Measurements from ENCODE around the gene PGLYRP2.
A peak's percentile ranks its signal among the peaks of the same experiment; 100 is the strongest.

PGLYRP2 gene

GRCh38 chr19:15442142-15442920 is 37.0 kb downstream of the PGLYRP2 start:
- no peak for DNase-seq

DNA sequence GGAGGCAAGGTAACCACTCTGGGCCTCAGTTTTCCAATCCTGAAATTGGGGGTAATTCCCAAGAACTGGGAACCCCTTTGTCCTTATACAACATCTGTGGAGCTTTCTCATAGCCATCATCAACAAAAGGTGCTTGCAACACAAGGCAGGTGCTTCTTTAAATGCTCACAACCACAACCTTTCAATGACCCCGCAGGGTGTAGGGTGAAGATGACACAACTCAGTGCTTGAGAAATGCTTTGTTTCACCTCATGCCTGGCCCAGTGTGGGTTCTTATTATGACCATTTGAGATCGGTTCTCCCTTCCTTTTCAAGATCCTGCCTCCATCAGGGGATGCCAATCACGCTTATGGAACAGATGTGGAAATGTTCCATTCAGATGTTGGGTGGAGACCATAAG is 38.0 kb downstream of the PGLYRP2 start:
- no peak for DNase-seq

GRCh38 chr19:15439821-15440641 is 39.3 kb downstream of the PGLYRP2 start:
- DNase-seq, result no peak

DNA sequence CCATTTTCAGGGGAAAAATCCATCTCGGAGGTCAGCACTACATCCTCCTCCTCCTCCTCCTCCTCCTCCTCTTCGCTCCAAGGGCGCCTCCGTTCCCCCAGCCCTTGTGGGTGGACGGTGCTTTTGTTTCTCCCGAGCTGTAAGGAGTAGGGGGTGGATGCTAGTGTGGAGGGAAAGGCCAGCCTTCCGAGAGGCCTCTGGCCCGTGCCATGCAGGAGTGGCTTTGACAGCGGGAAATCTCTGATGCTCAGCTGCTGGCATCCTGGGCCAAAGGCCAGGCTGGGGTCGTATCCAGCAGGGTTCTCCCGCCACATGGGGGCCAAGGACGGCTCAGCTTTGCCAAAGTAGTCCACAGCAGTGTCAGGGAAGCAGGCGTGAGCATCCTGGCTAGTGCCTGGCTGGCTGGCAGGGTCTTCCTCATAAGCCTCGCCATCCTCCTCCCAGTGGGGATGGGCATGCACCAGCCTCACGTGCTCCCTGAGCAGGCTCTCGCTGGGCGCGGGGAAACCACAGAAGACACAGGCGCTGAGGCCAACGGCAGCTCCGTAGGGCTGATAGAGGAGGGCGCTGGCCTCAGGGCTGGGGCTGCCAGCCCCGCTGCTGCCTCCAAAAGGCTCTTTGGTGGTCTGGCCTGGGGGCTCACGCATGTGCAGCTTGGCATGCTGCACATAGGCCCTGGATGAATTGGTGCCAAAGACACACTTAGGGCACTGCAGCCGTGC is 40.1 kb downstream of the PGLYRP2 start:
- no peak for DNase-seq

- no peak for DNase-seq
Measured at GRCh38 chr19:15438577-15438976, 40.7 kb downstream of the PGLYRP2 start.

- DNase-seq, result no peak
Measured at GRCh38 chr19:15438124-15438496, 41.2 kb downstream of the PGLYRP2 start.

DNA sequence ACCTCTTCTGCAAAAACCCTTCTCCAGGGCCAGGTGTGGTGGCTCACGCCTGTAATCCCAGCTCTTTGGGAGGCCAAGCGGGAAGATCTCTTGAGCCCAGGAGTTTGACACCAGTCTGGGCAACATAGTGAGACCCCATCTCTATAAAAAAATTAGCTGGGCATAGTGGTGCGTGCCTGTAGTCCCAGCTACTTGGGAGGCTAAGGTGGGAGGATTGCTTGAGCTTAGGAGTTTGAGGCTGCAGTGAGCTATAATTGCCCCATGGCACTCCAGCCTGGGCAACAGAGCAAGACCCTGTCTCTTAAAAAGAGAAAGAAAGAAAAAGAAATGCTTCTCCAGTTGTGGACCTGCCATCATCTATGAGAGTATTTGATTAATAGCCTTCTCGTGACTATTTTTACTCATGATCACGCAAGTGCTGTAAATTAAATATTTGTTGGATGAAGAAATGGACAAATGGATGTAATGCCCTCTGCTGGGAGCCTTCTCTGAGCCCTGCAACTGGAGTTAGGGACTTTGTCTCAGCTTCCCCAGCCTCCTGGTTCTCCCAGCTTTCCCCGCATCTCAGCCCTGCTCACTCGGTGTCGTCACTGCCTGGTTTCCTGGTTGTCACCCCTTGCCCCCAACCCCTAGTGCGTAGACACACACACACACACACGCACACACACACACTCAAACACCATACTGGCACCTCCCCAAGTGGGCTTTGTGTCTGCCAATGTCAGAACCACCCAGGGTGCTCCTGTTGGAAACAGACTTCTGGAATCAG is 41.8 kb downstream of the PGLYRP2 start:
- DNase-seq, result no peak

DNA sequence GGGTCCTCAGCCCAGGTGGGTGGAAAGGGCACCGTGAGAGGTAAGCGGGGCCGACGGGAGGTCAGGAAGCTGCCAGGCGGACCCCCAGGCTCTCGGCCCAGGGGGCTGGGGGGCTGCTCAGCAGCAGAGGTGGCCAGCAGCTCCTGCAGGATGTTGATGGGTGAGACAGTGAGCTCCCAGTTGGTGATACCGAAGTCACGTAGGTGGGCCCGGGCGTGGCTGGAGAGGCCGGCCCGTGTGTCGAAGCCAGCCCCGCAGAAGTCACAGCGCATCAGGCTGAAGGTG is 42.5 kb downstream of the PGLYRP2 start:
- DNase-seq, result no peak

DNA sequence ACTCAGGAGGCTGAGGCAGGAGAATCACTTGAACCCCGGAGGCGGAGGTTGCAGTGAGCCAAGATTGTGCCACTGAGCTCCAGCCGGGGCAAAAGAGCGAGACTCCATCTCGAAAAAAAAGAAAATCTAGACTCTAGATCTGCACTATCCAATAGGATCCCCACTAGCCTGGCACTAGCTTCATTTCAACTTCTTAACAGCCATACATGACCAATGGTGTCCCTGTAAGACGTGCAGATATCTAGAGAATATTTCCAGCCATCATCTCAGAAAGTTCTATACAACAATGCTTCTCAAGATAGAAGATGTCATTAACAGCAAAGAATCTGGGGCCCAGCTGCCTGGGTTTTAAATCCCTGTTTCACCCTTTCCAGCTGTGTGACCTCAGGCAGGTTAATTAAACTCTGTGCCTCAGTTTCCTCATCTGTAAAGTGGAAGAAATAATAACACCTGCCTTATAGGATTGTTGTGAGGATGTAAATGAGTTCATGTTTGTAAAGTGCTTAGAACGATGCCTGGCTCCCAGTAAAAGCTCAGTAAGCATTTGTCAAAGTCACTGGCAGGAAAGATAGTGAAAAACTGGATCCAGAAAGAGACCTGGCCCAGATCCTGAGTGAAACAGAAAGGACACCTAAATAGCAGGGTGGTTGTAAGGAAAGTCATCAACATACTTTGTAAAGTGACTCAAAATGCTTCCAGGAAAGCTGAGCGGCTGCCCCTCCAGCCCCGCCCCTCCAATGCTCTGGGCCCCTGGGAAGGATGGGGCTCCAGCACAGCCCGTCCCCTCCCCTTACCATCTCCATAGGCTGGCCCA is 43.1 kb downstream of the PGLYRP2 start:
- DNase-seq, result no peak

GRCh38 chr19:15433519-15434069 is 45.7 kb downstream of the PGLYRP2 start:
- no peak for DNase-seq

DNA sequence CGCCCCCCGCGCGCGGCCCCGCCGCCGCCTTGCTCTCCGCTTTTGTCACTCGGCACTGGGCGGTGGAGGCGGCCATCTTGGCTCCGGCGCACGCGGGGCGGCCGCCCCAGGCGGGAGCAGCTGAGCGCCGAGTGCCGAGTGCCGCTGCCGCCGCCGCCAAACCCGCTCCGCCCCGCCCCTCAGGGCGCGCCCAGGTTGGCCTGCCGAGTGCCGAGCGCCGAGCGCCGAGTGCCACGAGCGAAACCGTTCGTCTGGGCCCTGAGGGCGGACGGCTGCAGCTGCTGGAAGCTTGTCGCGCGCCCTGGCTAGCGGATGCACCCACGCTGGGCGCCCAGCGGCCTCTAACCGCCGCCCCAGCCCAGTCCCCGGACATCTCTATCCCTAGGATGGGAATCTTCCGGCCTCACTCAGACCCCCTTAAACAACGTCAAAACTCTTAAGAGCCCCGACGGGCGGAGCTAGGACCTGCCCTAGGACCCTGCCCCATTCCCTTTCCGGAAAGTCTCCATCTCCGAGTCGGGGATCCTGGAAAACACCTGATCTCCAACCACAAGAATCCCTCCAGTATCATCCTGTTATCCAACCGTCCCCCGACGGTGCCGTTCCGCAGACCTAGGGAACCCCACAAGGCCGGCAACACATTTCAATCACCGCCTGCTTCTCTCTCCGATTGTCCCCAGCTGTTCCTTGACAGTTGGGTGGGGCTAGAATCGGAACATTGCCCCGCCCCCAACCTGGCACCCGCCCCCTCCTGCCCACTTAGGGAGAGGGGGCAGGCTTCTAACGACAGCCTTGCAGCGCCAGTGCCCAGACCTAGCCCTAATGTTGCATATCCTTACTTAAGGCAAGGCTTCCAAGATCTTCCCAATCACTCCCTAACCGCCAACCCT is 46.4 kb downstream of the PGLYRP2 start:
- peak; percentile 11 to 94 (median 82) for DNase-seq

DNA sequence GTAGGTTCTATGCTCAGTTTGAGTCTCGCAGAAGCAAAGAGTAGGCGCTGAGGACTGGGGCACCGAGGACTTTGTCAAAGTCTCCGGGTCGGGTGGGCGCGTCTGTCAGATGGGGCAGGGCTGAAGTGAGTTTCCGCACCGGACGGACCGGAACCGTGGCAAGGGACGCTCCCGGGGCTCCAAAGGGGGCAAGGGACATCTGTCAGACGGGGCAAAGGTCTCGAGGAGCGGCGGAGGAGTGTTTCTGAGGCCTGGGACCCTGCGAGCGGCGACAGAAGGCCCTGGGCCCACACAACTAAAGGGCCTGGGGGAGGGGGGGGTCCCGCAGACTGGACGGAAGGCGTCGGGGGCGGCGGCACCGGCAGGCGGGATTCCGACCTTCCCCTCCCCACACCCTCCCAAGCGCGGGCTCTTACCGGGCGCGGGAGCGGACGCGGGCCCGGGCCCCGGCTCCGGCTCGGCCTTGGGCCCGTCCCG is 47.2 kb downstream of the PGLYRP2 start:
- peak in 3 of 51 donors; percentile 4 to 33 (median 8) for DNase-seq

GRCh38 chr19:15431396-15432017 is 47.8 kb downstream of the PGLYRP2 start:
- no peak for DNase-seq

DNA sequence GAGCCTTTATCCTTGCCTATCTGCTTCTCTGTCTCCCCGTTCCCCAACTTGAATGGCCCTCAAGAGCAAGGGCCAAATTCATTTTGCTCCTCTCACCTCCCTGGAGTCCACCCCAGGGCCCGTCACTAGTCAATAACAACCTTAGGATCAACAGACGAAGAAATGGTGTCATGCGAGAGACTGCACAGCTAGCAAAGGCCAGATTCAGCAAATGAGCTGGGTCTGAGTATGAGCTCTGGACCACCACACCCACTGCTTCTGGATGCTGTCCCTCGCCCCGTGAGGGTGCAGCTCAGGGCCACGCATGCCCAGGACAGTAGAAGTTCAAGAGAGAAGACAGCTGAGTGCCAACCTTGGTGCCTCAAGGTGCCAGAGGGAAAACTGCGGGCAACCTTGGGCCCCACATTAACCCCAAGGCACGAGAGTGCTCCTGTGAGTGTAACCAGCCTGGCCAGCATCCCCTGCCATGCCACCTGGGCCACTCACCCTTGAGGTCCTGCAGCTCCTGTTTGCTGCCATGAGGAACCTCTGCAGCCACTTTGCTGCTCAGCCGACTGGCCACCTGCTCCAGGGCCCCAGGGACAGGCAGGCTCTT is 48.7 kb downstream of the PGLYRP2 start:
- DNase-seq, result no peak

DNA sequence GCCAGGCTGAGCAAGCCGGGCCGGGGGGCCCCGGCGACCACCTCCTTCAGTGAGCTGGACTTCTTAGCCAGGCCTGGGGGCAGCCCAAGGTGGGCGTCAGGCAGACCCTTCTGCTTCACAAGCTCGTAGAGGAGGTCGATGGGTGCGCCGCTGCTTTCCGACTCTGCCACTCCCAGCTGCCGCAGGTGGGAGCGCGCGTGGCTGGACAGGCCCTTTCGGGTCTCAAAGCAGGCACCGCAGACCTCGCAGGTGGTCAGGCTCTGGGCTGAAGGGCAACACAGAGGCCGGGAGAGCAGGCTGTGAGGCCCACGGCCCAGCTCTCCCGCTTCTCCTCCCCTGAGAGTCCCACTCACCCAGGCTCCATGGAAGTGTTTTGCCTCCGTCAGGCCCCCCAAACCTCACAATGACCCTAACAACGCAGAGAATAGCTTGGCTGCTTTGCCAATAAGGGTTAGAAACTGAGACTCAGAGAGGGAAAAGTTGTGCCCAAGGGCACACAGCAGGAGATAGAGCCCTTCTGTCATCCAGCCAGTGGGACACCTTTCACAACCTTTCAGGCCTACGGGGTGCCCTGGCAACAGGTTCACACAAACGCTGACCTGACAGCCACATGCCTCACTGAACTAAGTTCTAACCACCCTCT is 49.4 kb downstream of the PGLYRP2 start:
- DNase-seq, result no peak

DNA sequence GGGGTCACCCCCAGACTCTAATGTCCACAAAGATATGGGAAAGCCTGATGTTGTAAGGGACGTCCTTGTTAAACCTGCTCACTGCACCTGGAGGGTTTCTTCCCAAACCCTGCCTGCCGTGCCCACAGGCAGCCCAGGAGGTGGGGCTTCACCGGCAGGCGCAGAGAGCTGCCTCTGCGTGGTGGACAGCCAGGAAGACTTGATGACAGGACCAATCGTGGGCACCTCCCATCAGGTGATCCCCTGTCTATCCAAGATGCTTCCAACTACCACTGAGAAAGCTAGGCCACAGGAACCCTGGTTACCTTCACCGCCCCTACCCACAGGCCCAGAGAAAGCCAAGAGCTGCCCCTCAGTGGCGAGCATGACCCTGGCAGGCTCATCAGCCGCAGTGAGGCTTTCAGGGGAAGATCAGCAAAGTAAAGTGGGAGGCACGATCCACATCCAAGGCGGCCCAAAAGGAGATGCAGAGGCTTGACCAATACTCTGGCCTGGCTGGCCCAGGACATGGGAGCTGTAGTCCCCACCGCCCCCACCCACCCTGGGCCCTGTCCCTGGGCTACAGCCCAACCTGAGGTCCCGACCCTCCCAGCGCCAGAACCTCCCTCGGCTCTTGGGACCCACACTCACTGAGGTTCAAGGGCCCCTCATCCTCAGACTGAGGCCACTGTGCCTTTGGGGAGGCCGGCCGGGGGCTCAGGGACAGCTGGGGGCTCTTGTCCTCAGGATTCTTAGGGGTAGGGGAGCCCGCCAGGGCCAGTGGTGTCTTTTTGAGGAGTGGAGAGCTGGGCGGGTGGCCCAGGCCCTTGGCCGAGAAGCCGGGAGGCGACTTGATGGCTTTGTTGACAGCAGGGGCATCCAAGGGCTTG is 50.1 kb downstream of the PGLYRP2 start:
- no peak for DNase-seq

- DNase-seq, result no peak
Measured at GRCh38 chr19:15427991-15428471, 51.3 kb downstream of the PGLYRP2 start.
